PC-3 (cell line): ENCODE results near the gene BAX. TPM values are rescaled to one million over a fixed set of nuclear protein-coding genes. Genes with fewer than 3 reads are reported as not detected.
"Not testable (repeated sequence)": the region's sequence is repeated elsewhere in the genome, so short reads cannot be mapped to it uniquely, and the experiment has no call there.

Source experiments
- ATAC-seq: fragments of 200-7000 bp; cut with Tn5 transposase; 2 replicates; pipeline ENCODE4 v1.9.1; 2020; ENCODE audit warnings: mild to moderate bottlenecking, moderate library complexity
- BruUV-seq: library from RNA; stranded (reverse); fragments of 400-500 nt; replicated peaks from 2 replicates; lab custom pipeline; 2021; lab: Mats Ljungman, UMichigan
- CTCF ChIA-PET: fragments of 300-600 bp; sonication (Branson Sonifier 250); formaldehyde crosslinking; loops from one replicate; lab custom pipeline; 2022; ENCODE audit warnings: antibody characterized with exemption; lab: Charles Lee
- POLR2A ChIA-PET: fragments of 300-600 bp; sonication (Branson Sonifier 250); formaldehyde crosslinking; loops from one replicate; lab custom pipeline; 2022; ENCODE audit warnings: antibody characterized with exemption; ENCODE audit not compliant: unreplicated experiment; lab: Charles Lee
- DNase-seq: peaks from one replicate; pipeline ENCODE4 v3.0.0-alpha.2; 2015
- H2AFZ ChIP-seq: fragments of 300-600 bp; sonication (generic); 2 replicates; pipeline ENCODE4 v1.6.0; 2016; ENCODE audit warnings: antibody characterized with exemption, low read length
- H3F3A ChIP-seq: fragments of 300-600 bp; sonication (generic); one replicate; pipeline ENCODE4 v1.6.0; 2017; ENCODE audit warnings: antibody characterized with exemption, low read length, control low read depth, mild to moderate bottlenecking; ENCODE audit not compliant: unreplicated experiment
- H3K27ac ChIP-seq: fragments of 300-600 bp; sonication (generic); 2 replicates; pipeline ENCODE4 v1.5.1; 2016; ENCODE audit warnings: mild to moderate bottlenecking, low read length
- H3K27me3 ChIP-seq: fragments of 300-600 bp; sonication (generic); 2 replicates; pipeline ENCODE4 v1.6.1; 2016; ENCODE audit warnings: low read length, mixed read lengths
- H3K36me3 ChIP-seq: fragments of 300-600 bp; sonication (generic); 2 replicates; pipeline ENCODE4 v1.6.1; 2016; ENCODE audit warnings: low read depth, mixed run types, low read length, mixed read lengths
- H3K4me1 ChIP-seq: fragments of 300-600 bp; sonication (generic); 2 replicates; pipeline ENCODE4 v1.5.1; 2016; ENCODE audit warnings: low read length; ENCODE audit not compliant: insufficient read depth
- H3K4me2 ChIP-seq: fragments of 300-600 bp; sonication (generic); 2 replicates; pipeline ENCODE4 v1.6.0; 2016; ENCODE audit warnings: low read length
- H3K4me3 ChIP-seq: fragments of 300-600 bp; sonication (generic); 2 replicates; pipeline ENCODE4 v1.5.1; 2016; ENCODE audit warnings: mild to moderate bottlenecking, low read length, mixed read lengths
- H3K79me2 ChIP-seq: fragments of 300-600 bp; sonication (generic); 2 replicates; pipeline ENCODE4 v1.6.1; 2017; ENCODE audit warnings: low read length, mixed read lengths
- H3K9ac ChIP-seq: fragments of 300-600 bp; sonication (generic); 2 replicates; pipeline ENCODE4 v1.6.0; 2016; ENCODE audit warnings: mild to moderate bottlenecking, low read length
- H3K9me2 ChIP-seq: fragments of 300-600 bp; sonication (generic); replicated peaks from 2 replicates; pipeline ENCODE4 v1.6.1; 2016; ENCODE audit warnings: mixed run types, low read length, mixed read lengths
- H3K9me3 ChIP-seq: fragments of 300-600 bp; sonication (generic); 2 replicates; pipeline ENCODE4 v1.6.1; 2016; ENCODE audit warnings: low read length, mixed read lengths
- H4K20me1 ChIP-seq: fragments of 300-600 bp; sonication (generic); 2 replicates; pipeline ENCODE4 v1.6.1; 2016; ENCODE audit warnings: low read length, mixed read lengths
- EZH2 ChIP-seq: fragments of 300-600 bp; sonication (generic); IDR thresholded peaks from one replicate; pipeline ENCODE4 v1.6.1; 2017; ENCODE audit warnings: antibody characterized with exemption, mild to moderate bottlenecking, low read length; ENCODE audit not compliant: unreplicated experiment
- EZH2phosphoT487 ChIP-seq: fragments of 300-600 bp; sonication (generic); IDR thresholded peaks from 2 replicates; pipeline ENCODE4 v1.6.1; 2018; ENCODE audit warnings: mild to moderate bottlenecking, antibody characterized with exemption, low read length, borderline replicate concordance
- intact Hi-C: fragments of 100-400 bp; cut with micrococcal nuclease; formaldehyde crosslinking; loops from 2 replicates; pipeline ENCODE4 v1.9.0; 2023
- total RNA-seq: library from RNA; depleted of rRNA; stranded (reverse); fragments of >200 nt; gene quantifications from 2 replicates; pipeline ENCODE4 v1.2.3, GENCODE V29; 2014
- TF ChIP-seq, protein P1 (sequence below): fragments of 300-600 bp; sonication (generic); conservative IDR thresholded peaks from 2 replicates; pipeline ENCODE4 v1.5.1; 2017; ENCODE audit warnings: antibody characterized with exemption, low read depth, mild to moderate bottlenecking, low read length

The BAX gene
- total RNA-seq, 1 experiment from 2014 or later = 44.8 TPM

GRCh38 chr19:48907671-48908070 lies 47.0 kb upstream of the BAX start:
- Histone ChIP-seq H3K4me2 (no peak overlapping the region), H3K9ac (no peak overlapping the region), H3K4me3 (no peak overlapping the region), H3K9me3 (no peaks in the 10 kb centered on the region), H3K9me2 (no peaks in the 10 kb centered on the region), H2AFZ (no peak overlapping the region), H3K36me3 (no peaks in the 10 kb centered on the region), H3F3A (no peaks in the 10 kb centered on the region), H3K27me3 (no peaks in the 10 kb centered on the region), H3K4me1 (no peaks in the 10 kb centered on the region), H4K20me1 (no peaks in the 10 kb centered on the region), H3K79me2 (no peaks in the 10 kb centered on the region), H3K27ac (no peak overlapping the region)
- BruUV-seq = no TSS peak
- intact Hi-C loops = no loop called here
- POLR2A ChIA-PET = no interaction called here
- CTCF ChIA-PET = no interaction called here
- TF ChIP-seq, protein P1, sequence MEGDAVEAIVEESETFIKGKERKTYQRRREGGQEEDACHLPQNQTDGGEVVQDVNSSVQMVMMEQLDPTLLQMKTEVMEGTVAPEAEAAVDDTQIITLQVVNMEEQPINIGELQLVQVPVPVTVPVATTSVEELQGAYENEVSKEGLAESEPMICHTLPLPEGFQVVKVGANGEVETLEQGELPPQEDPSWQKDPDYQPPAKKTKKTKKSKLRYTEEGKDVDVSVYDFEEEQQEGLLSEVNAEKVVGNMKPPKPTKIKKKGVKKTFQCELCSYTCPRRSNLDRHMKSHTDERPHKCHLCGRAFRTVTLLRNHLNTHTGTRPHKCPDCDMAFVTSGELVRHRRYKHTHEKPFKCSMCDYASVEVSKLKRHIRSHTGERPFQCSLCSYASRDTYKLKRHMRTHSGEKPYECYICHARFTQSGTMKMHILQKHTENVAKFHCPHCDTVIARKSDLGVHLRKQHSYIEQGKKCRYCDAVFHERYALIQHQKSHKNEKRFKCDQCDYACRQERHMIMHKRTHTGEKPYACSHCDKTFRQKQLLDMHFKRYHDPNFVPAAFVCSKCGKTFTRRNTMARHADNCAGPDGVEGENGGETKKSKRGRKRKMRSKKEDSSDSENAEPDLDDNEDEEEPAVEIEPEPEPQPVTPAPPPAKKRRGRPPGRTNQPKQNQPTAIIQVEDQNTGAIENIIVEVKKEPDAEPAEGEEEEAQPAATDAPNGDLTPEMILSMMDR = no peak
- TF ChIP-seq EZH2 (no peak), EZH2phosphoT487 (no peak)
- no peak for DNase-seq
- no peak for ATAC-seq

- H3K4me2 ChIP-seq, H3K79me2 ChIP-seq, H3K9ac ChIP-seq, H3K9me2 ChIP-seq, H3K4me1 ChIP-seq, H4K20me1 ChIP-seq, H3K27ac ChIP-seq, H3K9me3 ChIP-seq, POLR2A ChIA-PET, H3K4me3 ChIP-seq, CTCF ChIA-PET, ATAC-seq, H3K27me3 ChIP-seq, H2AFZ ChIP-seq, DNase-seq, intact Hi-C loops, H3F3A ChIP-seq, H3K36me3 ChIP-seq, BruUV-seq: not testable (repeated sequence)
Measured at GRCh38 chr19:48909424-48910077, 45.1 kb upstream of the BAX start.

DNA sequence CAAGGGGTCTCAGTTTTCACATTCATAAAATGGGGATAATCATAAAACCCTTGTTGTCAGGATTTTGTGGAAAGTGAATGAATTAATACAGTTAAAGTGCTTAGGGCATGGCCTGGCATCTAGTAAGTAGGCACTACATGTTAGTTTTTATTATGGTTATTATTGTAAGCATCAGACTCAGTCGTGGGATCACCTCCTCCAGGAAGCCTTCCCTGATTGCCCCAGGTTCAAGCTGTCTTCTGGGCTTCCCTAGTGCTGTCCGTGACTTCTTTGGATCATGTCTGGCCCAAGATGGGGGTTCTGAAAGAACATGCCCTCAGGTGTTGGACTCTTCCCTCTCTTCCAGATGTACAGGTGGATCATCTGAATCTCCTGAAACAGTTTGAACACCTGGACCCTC lies 43.9 kb upstream of the BAX start:
- Histone ChIP-seq H4K20me1 (no peaks in the 10 kb centered on the region), H3K27ac (no peak overlapping the region), H3K4me1 (no peaks in the 10 kb centered on the region), H3K9me2 (no peaks in the 10 kb centered on the region), H3K4me3 (no peak overlapping the region), H3K9ac (no peak overlapping the region), H3F3A (no peaks in the 10 kb centered on the region), H3K36me3 (no peaks in the 10 kb centered on the region), H3K4me2 (no peak overlapping the region), H2AFZ (no peak overlapping the region), H3K9me3 (no peaks in the 10 kb centered on the region), H3K79me2 (no peaks in the 10 kb centered on the region), H3K27me3 (no peaks in the 10 kb centered on the region)
- intact Hi-C loops = no loop called here
- ChIA-PET POLR2A (no interaction called here), CTCF (interaction anchor here (0.6 kb wide), 1 partner anchor 126 kb away, joined by 5 read pairs; no protein-coding TSS in a partner anchor)
- ATAC-seq (no peak), DNase-seq (no peak)
- BruUV-seq = no TSS peak
- TF ChIP-seq, protein P1 = no peak
- TF ChIP-seq EZH2 (no peak), EZH2phosphoT487 (no peak)
